ENCODE measurements around the gene PDLIM1.

The PDLIM1 gene

GRCh38 chr10:95278061-95278988 is 12.5 kb downstream of the PDLIM1 start:
- peak; percentile 85 for DNase-seq
- Histone ChIP-seq H2AK5ac (ENCODE audit: low read length) (no peak overlapping the region), H4K5ac (ENCODE audit: low read length) (no peak overlapping the region), H3K18ac (ENCODE audit: low read length) (peak overlapping the region; percentile 62), H3K56ac (ENCODE audit: low read length) (peak overlapping the region; percentile 71), H3K4me3 (ENCODE audit: low read length) (no peak overlapping the region), H3K79me1 (ENCODE audit: low read length) (peaks cover 28% of the 10 kb centered on the region), H4K8ac (ENCODE audit: low read depth, low read length) (no peak overlapping the region), H2BK120ac (ENCODE audit: low read depth, low read length) (no peak overlapping the region), H3K4ac (ENCODE audit: low read depth, low read length) (no peak overlapping the region), H3K9ac (ENCODE audit: low read length) (peak overlapping the region; percentile 28), H3K27ac (ENCODE audit: low read depth, low read length) (no peak overlapping the region), H3K79me2 (ENCODE audit: control insufficient read depth, insufficient read depth, low read length) (peaks cover 76% of the 10 kb centered on the region), H3K4me2 (ENCODE audit: low read length) (no peak overlapping the region), H2BK5ac (ENCODE audit: low read length) (peak overlapping the region; percentile 24), H3K27me3 (ENCODE audit: insufficient read depth, low read length, poor library complexity) (no peaks in the 10 kb centered on the region), H3K23ac (ENCODE audit: low read length) (no peak overlapping the region), H2BK15ac (replicated peaks; ENCODE audit: low read depth) (no peak overlapping the region), H3K4me1 (ENCODE audit: control insufficient read depth, low read depth, low read length) (peaks cover 30% of the 10 kb centered on the region), H3K36me3 (ENCODE audit: control insufficient read depth, insufficient read depth, low read length) (no peaks in the 10 kb centered on the region)
- WGBS (ENCODE audit: extremely low coverage, insufficient coverage, low lambda C conversion rate): no CpG with 5 or more reads among the region's 6 CpGs

GRCh38 chr10:95277614-95278013 is 13.2 kb downstream of the PDLIM1 start:
- Histone ChIP-seq H3K4me2 (ENCODE audit: low read length) (no peak overlapping the region), H2BK5ac (ENCODE audit: low read length) (no peak overlapping the region), H3K36me3 (ENCODE audit: control insufficient read depth, insufficient read depth, low read length) (no peaks in the 10 kb centered on the region), H3K27me3 (ENCODE audit: insufficient read depth, low read length, poor library complexity) (no peaks in the 10 kb centered on the region), H3K18ac (ENCODE audit: low read length) (no peak overlapping the region), H4K5ac (ENCODE audit: low read length) (no peak overlapping the region), H3K79me2 (ENCODE audit: control insufficient read depth, insufficient read depth, low read length) (peaks cover 77% of the 10 kb centered on the region), H3K23ac (ENCODE audit: low read length) (no peak overlapping the region), H4K8ac (ENCODE audit: low read depth, low read length) (no peak overlapping the region), H3K9ac (ENCODE audit: low read length) (no peak overlapping the region), H3K56ac (ENCODE audit: low read length) (no peak overlapping the region), H3K79me1 (ENCODE audit: low read length) (peaks cover 33% of the 10 kb centered on the region), H2BK120ac (ENCODE audit: low read depth, low read length) (no peak overlapping the region), H2BK15ac (replicated peaks; ENCODE audit: low read depth) (no peak overlapping the region), H3K4ac (ENCODE audit: low read depth, low read length) (no peak overlapping the region), H3K27ac (ENCODE audit: low read depth, low read length) (no peak overlapping the region), H3K4me3 (ENCODE audit: low read length) (no peak overlapping the region), H3K4me1 (ENCODE audit: control insufficient read depth, low read depth, low read length) (peaks cover 32% of the 10 kb centered on the region), H2AK5ac (ENCODE audit: low read length) (no peak overlapping the region)
- no CpG with 5 or more reads among the region's 3 CpGs for WGBS (ENCODE audit: extremely low coverage, insufficient coverage, low lambda C conversion rate)
- DNase-seq: no peak

- Histone ChIP-seq H3K36me3 (ENCODE audit: control insufficient read depth, insufficient read depth, low read length) (no peaks in the 10 kb centered on the region), H2AK5ac (ENCODE audit: low read length) (no peak overlapping the region), H3K79me1 (ENCODE audit: low read length) (peaks cover 33% of the 10 kb centered on the region), H3K4me1 (ENCODE audit: control insufficient read depth, low read depth, low read length) (peaks cover 32% of the 10 kb centered on the region), H3K4me2 (ENCODE audit: low read length) (no peak overlapping the region), H3K4ac (ENCODE audit: low read depth, low read length) (no peak overlapping the region), H3K4me3 (ENCODE audit: low read length) (no peak overlapping the region), H4K8ac (ENCODE audit: low read depth, low read length) (no peak overlapping the region), H2BK15ac (replicated peaks; ENCODE audit: low read depth) (no peak overlapping the region), H4K5ac (ENCODE audit: low read length) (no peak overlapping the region), H3K27me3 (ENCODE audit: insufficient read depth, low read length, poor library complexity) (no peaks in the 10 kb centered on the region), H3K23ac (ENCODE audit: low read length) (no peak overlapping the region), H3K79me2 (ENCODE audit: control insufficient read depth, insufficient read depth, low read length) (peaks cover 75% of the 10 kb centered on the region), H3K9ac (ENCODE audit: low read length) (no peak overlapping the region), H2BK5ac (ENCODE audit: low read length) (no peak overlapping the region), H3K56ac (ENCODE audit: low read length) (no peak overlapping the region), H3K27ac (ENCODE audit: low read depth, low read length) (peak overlapping the region; percentile 64), H2BK120ac (ENCODE audit: low read depth, low read length) (no peak overlapping the region), H3K18ac (ENCODE audit: low read length) (peak overlapping the region; percentile 34)
- no peak for DNase-seq
- no CpG with 5 or more reads among the region's 1 CpG for WGBS (ENCODE audit: extremely low coverage, insufficient coverage, low lambda C conversion rate)
Observed at GRCh38 chr10:95277201-95277570, 13.6 kb downstream of the PDLIM1 start.

GRCh38 chr10:95276367-95277200 is 14.2 kb downstream of the PDLIM1 start:
- peaks cover 32% of the 10 kb centered on the region for H3K4me1 ChIP-seq (ENCODE audit: control insufficient read depth, low read depth, low read length)

GRCh38 chr10:95275726-95276366 is 15.0 kb downstream of the PDLIM1 start:
- Histone ChIP-seq H3K79me2 (ENCODE audit: control insufficient read depth, insufficient read depth, low read length) (peaks cover 67% of the 10 kb centered on the region), H3K4ac (ENCODE audit: low read depth, low read length) (peak overlapping the region; percentile 59), H3K36me3 (ENCODE audit: control insufficient read depth, insufficient read depth, low read length) (no peaks in the 10 kb centered on the region), H2BK15ac (replicated peaks; ENCODE audit: low read depth) (no peak overlapping the region), H3K4me1 (ENCODE audit: control insufficient read depth, low read depth, low read length) (peaks cover 31% of the 10 kb centered on the region), H3K56ac (ENCODE audit: low read length) (no peak overlapping the region), H3K9ac (ENCODE audit: low read length) (no peak overlapping the region), H3K4me2 (ENCODE audit: low read length) (no peak overlapping the region), H3K18ac (ENCODE audit: low read length) (no peak overlapping the region), H2BK120ac (ENCODE audit: low read depth, low read length) (no peak overlapping the region), H3K27me3 (ENCODE audit: insufficient read depth, low read length, poor library complexity) (no peaks in the 10 kb centered on the region), H3K4me3 (ENCODE audit: low read length) (no peak overlapping the region), H4K8ac (ENCODE audit: low read depth, low read length) (no peak overlapping the region), H2AK5ac (ENCODE audit: low read length) (peak overlapping the region; percentile 27), H2BK5ac (ENCODE audit: low read length) (peak overlapping the region; percentile 25), H3K79me1 (ENCODE audit: low read length) (peaks cover 30% of the 10 kb centered on the region), H4K5ac (ENCODE audit: low read length) (no peak overlapping the region), H3K23ac (ENCODE audit: low read length) (no peak overlapping the region), H3K27ac (ENCODE audit: low read depth, low read length) (peak overlapping the region; percentile 33)
- DNase-seq: no peak
- no CpG with 5 or more reads among the region's 1 CpG for WGBS (ENCODE audit: extremely low coverage, insufficient coverage, low lambda C conversion rate)

More at GRCh38 chr10:95276367-95277200, 14.2 kb downstream of the PDLIM1 start:
- Histone ChIP-seq H2AK5ac (ENCODE audit: low read length) (peak overlapping the region; percentile 27), H4K5ac (ENCODE audit: low read length) (no peak overlapping the region), H3K27me3 (ENCODE audit: insufficient read depth, low read length, poor library complexity) (no peaks in the 10 kb centered on the region), H3K4ac (ENCODE audit: low read depth, low read length) (peak overlapping the region; percentile 59), H3K79me1 (ENCODE audit: low read length) (peaks cover 32% of the 10 kb centered on the region), H3K27ac (ENCODE audit: low read depth, low read length) (peak overlapping the region; percentile 64), H4K8ac (ENCODE audit: low read depth, low read length) (no peak overlapping the region), H3K4me3 (ENCODE audit: low read length) (no peak overlapping the region), H3K56ac (ENCODE audit: low read length) (peak overlapping the region; percentile 20), H3K79me2 (ENCODE audit: control insufficient read depth, insufficient read depth, low read length) (peaks cover 70% of the 10 kb centered on the region), H3K9ac (ENCODE audit: low read length) (no peak overlapping the region), H3K4me2 (ENCODE audit: low read length) (no peak overlapping the region), H3K18ac (ENCODE audit: low read length) (peak overlapping the region; percentile 34), H3K36me3 (ENCODE audit: control insufficient read depth, insufficient read depth, low read length) (no peaks in the 10 kb centered on the region), H2BK5ac (ENCODE audit: low read length) (peak overlapping the region; percentile 25), H2BK120ac (ENCODE audit: low read depth, low read length) (no peak overlapping the region), H3K23ac (ENCODE audit: low read length) (no peak overlapping the region), H2BK15ac (replicated peaks; ENCODE audit: low read depth) (no peak overlapping the region)
- WGBS (ENCODE audit: extremely low coverage, insufficient coverage, low lambda C conversion rate): no CpG with 5 or more reads among the region's 8 CpGs
- no peak for DNase-seq
